A172 (cell line): ENCODE data around the gene PFKFB2. TPM values are rescaled to one million over a fixed set of nuclear protein-coding genes. Genes with fewer than 3 reads are reported as not detected.

Experiments
- DNase-seq: peaks from one replicate; pipeline ENCODE4 v3.0.0-alpha.2; 2015; ENCODE audit warnings: low spot score
- total RNA-seq: library from RNA; depleted of rRNA; stranded (reverse); fragments of >200 nt; shearing (Covaris generic); gene quantifications from 2 replicates; pipeline ENCODE4 v1.2.3, GENCODE V29; 2014

The PFKFB2 gene
- total RNA-seq, 1 experiment from 2014 or later: 15.6 TPM

DNA sequence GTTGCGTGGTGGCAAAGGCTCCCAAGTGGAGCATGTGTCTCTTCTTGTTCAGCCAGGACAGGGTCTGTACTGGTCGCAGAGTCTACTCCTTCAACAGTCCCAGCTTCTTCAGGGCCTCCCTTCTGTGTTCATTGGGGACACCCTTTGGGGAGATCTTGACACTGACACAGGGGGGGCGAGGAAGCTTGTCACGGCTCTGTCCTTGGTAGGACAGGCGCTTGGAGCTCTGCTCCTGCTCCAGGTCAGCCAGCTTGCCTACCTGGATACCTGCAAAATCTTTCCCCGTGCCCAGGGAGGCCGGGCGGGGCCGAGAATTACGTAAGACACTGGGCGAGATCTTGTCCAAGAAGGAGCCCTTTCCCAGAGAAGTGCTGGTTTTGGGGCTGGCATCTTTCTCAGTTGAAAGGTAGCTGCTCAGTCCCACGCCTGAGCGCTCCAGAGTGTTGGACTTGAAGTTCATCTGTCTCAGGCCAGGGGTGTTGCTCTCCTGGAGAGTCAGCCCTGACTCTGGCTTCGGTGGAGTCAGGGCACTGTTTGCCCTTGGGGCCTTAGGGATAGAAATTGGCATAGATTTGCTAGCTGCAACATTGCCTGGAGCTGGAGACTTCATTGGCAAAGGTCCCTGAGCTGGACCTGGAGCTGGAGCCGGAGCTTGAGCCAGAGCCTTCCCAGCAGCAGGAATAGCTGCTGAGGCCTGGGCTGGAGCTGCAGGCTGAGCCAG, 31.0 kb upstream of the PFKFB2 start:
- no peak for DNase-seq

DNA sequence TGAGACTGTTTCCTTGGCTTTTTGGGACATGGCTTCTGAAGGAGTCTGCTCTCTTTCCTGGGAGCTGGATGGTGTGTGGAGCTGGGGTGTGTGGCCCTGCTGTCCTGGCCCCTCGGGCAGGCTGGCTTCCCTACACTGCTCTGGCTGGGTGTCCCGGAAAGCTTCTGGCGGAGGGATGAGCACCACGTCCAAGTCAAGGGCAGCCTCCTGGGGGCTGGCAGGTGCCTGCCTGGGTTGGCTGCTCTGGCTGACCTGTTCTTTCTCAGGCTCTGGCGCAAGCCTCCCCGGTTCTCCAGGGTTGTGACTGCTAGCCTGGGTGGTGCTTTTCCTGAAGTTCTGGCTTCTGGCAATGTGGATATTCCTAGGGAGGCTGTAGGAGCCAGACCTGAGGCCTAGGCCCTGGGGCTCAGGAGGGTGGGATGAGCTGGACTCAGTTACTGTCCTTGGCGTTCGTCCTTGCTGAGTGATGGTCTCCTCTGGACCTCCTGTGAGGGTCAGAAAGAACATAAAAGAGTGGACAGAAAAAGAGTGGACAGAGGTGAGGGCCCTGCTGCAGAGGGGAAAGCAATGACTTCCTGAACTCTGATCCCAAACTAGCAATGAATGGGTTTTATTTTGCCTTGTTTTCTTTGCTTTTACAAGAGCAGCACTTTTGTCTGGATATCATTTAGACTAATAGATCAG, 29.9 kb upstream of the PFKFB2 start:
- DNase-seq: no peak

DNA sequence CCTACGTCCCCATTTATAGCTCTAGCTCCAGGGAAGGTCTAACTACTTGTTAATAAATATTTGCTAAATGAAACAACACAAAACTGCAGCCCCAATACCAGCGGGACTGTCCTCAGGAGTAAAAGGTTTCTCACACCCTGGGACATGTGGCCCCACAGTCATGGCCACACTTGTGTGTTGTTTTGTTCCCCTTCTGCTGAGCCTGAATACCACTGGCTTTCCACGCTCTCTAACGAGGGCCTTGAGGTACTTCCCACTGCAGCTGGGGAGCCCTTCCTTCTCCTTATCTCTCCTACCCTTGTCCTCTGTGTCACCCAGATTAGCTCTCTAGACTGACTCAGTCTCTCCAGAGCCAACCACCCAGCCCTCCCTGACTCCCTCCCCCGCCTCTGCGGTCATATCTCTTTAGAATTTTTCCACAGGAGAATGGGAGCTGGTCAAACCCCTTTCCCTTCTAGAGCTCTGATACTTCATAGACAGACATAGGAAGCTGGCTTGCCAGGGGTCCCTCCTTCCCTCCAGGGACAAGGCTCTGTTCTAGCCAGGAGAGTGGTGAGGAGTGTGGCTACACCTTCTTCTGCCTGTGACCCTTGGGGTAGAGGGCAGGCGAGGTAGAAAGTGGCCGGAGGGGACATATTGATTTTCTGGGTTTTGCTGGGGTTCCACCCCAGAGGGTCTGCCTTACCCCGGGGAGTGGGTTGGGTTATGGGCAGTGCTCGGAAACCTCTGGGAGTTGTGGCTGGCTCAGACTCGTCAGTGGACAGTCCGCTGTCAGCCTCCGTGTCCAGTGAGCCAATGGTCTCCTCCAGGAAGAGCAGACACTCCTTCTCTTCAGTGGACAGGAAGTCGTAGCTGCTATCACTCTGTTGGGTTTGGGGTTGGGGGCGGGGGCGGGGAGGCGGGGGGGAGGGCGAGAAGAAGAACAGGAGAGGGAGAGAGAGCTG, 28.6 kb upstream of the PFKFB2 start:
- DNase-seq: peak; percentile 57

DNA sequence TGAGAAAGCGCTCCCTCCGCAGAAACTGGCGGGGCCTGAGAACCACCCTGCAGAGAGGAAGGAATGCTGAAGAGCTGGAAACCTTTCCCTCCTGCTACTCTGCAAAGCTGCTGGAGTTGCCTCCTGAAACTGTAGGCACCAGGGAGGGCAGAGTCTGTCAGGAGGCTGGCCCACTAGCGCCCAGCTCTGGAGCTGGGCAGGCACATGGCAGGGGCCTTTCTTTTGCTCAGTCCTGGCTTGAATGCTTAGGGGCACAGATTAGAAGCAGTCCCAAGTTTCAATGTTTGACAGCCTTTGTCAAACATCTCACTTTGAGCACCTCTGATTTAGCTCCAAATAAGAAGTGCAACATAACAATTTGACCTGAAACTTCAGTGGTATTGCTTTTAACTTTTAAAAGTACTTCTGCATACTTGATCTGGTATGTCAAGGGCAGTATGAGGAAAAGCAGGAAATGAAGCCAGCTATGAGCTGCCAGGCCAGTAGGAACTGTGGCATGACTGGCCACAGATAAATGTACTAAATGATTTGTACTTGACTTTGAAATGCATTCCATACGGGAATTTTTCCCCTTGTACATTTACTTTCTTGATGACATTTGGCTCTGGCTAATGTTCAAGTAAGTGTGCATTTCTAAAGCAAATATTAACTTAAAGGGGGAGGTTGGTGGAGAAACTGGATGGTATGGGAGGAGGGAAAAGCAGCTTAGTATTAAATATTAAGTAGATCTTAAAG, 27.8 kb upstream of the PFKFB2 start:
- peak; percentile 66 for DNase-seq

DNA sequence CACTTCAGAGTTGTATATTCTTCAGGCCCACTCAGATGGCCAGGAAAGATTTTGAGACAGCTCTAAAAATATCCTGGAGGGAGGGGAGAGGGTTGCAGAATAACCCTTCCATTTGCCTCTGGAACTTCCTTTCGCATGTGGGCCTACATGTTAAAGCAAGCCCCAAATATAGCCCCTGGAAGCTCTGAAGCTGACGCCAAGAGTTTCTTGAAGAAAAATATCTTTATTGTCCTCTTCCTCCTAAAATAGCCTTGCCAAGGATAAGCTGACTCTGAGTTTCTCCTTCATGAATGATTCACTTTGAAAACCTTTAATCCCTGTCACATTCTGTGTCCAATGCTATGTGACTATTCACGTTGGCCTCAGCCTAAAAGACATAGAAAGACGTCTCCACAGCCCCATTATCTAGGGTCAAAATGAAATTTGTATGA, 27.0 kb upstream of the PFKFB2 start:
- DNase-seq: peak; percentile 41

DNA sequence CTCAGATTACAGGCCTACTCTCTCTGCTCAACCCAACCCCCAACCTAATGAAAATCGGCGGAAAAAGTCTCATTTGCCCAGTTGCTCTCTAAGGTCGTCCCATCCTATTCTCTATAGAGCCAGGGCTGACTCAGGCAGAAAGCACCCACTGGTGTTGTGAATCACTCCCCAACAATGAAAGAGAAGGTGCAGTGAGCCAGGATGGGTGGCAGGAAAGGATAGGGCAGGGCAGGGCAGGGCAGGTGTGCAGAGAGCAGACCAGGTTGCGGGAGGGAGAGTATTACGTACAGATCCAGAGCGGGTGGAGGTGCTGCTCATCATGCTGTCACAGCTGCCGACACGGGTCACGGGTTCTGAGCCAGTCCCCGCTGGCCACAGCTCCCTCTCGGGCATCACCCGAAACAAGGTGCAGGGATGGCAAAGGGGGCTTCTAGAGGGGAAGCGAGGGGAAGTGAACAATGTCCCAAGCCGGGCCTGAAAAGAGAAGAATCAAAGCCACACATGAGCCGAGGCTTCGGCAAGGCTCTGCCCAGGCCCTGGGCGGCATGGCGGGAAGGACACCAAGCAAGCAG, 25.8 kb upstream of the PFKFB2 start:
- peak; percentile 96 for DNase-seq

DNA sequence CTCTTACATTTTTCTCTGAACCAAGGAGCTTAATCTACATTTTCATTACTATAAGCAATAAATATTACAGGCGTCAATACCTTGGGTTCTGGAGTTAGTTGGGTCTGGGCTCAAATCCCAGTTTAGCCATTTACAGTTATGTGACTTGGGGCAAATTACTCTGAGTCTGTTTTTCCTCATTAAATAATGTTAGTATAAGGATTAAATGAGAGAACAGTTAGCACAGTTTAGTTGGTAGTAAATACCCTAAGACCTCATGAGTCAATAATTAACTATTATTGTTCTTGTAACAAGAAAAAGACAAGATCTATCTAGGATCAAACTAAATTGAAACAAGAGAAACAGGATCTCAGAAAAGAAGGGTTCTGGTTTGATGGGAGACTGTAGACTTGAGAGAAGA, 25.2 kb upstream of the PFKFB2 start:
- DNase-seq: no peak

DNA sequence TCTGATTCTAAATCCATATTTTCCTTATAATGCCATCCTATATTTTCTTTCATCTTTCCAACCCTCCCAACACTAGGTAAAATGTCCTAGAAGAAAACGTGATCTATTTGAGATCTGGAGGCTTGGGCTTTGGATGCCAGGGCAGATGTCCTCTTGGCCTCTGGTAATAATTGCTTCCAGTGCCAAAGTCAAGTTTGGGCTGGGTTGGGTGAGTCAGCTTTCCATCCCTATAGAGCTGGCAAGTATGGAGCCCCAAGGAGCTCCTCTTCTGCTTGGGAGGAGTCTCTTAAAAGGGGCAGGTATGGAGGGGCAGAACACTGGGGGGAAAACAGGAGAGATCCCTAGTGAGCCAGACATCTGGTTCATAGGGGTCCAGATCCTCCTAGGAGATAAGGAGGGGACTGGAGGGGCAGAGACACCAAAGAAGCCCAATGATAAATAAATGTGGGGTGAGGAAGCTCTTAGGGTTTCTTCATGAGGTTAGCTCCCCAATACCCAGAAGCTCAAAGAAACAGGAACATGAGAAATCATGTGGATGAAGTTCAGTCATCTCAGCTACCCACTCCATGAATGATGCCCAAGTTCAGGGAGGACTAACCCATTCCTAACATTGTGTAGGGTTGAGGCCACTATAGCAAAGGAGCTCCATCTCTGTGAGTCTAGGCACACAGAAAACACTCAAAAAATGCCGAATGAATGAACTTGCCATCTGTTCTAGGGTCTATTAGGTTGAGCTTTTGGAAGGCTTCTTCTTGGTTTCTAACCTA, 24.0 kb upstream of the PFKFB2 start:
- DNase-seq: no peak

DNA sequence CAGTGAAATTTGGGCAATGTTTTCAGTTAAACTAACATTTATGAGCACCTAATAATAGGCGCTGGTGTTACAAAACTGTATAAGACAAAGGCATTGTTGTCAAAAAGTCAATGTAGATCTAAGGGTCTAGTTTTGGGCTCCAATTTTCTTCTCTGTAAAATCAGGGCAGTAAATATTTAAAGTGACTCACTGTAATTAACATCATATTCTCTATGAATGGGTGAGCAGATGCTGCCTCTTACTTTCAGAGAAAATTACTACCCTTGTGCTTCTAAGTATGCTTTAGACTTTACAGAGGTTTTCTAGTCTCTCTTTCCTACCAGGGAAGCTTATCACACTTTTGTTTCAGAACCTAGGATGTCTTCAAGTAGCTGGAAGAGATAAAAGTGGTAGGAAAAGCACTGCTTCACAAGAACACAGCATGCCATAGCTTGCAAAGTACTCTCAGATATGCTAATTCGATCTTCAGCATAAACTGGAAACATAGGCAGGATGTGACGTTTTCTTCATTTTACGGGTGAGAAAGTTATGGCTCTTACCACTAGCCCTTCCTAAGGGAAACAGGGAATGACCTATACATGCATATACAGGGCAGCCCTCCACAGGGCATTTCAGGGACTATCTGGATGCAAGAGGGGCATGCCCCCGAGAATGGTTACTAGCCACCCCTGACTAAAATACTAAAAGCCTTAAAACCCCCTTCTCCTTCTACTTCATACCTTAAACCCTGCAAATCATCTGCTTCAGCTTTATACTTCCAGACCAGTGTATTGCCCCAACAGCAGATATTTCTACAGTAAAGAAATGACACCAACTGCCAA, 23.2 kb upstream of the PFKFB2 start:
- no peak for DNase-seq

DNA sequence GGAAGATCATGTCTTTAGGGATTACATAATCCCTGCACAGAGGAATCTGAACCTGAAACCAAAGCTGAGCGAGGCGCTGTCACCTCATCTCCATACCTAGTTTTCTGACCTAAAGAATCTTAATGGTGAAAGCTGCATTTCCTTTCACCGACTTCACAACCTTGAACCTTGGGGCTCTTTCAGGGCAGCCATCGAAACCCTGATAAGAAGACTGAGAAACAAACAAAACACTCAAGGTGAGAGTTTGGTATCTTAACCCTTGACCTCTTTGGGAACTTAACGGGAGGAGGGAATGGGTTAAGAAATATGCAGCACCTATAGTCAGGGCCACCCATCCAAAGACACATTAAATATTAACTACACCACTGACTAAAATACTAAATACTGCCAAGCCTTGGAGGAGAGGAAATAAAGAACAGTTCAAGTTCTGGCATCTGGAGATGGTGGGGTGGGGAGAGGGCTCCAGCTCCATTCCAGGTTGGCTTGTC, 22.5 kb upstream of the PFKFB2 start:
- no peak for DNase-seq

DNA sequence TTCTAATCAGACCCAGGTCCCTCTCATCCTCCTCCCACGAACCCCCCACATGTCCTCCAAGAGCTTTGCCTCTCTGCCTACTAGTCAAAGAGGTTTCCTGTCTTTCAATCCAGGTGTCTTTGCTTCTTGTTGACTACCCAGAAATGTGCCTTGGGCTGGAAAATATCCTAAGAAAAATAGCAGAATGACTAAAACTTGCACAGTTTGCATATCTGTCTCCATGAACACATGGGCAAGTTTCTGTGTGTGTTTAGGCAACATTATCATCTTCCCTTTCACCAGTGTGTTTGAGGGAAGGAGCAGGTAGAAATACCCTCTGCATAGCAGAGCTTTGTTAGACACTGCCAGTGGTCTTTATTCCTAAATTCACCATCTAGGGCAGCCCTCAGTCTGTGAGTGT, 22.1 kb upstream of the PFKFB2 start:
- no peak for DNase-seq

DNA sequence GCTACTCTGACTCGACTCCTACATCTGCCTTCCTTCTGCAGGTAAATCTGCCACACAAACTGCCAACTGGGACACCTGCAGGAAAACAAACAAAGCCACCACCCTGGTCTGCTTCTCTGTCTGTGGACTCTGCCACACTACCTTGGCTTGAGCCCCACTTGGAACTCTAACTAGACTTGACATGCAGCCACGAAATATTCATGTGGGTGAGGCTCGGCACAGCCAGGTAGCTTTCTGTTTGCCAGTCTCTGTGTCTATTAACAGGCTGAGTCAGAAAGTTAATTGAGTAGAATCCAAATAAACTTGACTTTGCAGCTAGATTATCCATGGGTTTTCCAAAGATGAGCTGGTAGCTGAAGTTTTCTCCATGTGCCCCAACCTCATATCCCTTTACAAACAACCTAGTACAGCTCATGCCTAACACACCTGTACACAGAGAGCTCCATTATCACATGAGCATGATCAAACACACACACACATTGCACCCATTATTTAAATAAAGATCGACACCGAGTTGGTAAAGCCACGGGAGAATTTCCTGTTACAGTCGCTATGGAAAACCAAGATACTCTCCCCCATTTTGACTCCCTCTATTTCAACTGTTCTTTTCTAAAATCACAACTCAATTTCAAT, 21.3 kb upstream of the PFKFB2 start:
- DNase-seq: no peak

DNA sequence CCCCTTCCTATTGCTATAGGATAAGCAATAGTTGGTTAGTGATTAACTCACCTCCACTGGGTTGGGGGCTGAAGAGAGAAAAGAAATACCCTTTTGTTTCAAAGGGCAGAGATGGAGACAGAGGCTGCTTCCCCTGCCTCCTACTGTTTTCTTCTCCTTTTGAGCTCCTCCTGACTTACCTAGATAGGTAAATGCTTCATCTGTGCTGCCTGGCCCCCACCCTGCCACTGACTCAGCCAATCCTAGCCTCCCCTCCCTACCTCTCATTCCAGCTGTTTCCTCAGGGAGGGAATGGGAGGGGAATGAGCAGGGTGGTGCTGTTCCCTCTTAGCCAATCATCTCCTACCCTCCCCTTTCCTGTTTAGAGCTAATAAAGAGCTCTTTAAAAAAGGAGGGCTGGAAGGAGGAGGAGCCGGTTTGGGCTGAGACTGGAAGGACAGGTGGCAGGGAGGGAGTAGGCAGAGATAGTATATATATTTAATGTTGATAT, 20.5 kb upstream of the PFKFB2 start, which contains the start of gene C1orf116:
TSS of gene C1orf116 (minus strand) at position 229 of the 490 bp plus-strand sequence. CDS start 5,158 bp downstream, outside the sequence.
- DNase-seq: peak; percentile 75

DNA sequence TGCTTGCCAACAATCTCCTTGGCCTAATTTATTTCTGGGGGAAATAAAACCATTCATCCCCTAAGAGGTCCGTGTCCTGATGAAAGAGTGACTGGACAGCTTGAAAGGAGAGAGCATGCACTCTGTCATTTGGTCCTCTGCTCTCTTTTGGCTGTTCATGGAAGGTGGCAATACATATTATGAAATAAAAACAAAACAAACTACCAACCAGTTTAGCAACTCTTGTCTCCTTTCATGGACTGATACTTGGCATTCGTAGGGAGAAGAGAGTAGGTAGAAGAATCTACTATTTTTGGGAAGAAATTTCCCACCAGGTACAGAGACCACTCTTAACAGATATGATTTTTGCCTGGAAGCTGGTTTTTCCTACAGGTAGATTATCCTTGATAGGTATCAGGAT, 19.8 kb upstream of the PFKFB2 start:
- no peak for DNase-seq

DNA sequence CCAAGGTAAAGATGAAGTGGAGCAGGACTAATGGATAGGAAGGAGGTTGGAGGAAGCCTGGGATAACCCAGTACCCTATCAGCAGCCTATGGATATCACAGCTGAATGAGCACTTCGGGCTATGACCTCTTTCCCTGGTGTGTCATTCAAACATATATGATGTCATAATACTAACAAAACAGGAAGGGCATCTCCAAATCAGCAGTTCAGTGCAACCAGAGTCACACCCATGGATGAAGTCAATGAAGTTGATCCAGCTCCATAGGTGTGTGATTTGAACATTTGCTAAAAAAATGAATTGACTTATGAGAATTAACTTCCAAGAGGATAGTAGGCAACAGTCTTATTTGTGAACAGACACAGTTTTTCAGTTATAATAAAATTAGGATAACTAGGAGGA, 18.9 kb upstream of the PFKFB2 start:
- no peak for DNase-seq

DNA sequence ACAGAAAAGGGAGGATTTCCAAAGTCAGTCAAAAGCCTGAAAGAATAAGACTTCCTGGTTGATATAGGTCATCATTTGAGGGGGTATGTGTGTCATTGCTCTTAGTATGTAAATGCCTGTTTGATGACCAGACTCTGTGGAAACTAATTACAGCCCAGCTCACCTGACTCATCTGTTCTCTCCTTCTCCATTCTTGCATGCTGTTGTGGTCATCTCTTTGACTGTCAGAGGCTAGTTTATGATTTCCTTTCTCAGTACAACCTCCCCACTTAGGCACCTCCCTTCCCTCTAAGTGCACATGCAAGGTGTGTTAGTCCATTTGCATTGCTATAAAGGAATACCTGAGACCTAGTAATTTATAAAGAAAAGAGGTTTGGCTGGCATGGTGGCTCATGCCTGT, 18.1 kb upstream of the PFKFB2 start:
- peak; percentile 95 for DNase-seq

DNA sequence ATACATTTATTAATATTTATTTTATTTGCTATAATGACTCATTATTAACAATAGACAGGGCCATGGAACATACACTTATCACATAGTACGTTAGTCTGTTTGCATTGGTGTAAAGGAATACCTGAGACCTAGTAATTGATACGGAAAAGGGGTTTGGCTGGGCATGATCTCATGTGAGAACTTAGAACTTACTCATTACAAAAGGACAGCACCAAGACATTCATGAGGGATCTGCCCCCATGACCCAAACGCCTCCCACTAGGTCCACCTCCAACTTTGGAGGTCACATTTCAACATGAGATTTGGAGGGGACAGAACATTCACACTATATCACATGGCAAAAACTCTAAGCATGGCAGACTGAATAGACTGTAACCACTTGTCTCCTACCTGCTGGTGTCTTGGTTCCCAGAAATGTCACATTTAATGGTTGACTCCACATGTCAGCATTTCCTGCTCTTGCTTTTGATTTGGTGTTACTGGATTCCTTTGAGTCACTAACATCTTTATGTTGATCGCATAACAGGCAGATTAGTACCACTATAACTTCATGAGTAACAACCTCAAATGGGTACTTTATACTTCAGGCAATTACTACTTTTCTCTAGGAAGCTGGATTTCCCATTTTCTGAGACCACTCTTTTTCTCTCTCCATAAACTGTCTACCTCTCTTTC, 17.1 kb upstream of the PFKFB2 start:
- DNase-seq: no peak

DNA sequence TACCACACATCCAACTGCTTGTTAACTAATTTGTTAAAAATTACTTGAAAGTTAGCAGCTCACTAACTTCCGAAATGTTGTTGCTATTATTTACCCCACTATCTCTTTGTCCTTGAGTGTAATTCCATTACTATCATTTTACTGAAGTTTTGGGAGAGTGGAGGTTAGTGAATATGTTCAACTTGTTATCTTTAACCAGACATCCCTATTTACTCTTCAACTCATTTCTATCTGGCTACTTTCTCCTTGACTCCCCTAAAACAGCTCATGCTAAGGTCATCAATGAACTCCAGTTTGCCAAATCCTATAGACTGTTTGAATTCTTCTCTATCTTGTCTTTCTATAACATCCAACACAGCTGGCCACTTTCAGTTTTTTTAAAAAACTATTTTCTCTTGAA, 16.2 kb upstream of the PFKFB2 start:
- DNase-seq: no peak
